HG02981 (cell line): ENCODE measurements around the gene BRINP1.

Source experiments
- ATAC-seq: cut with Tn5 transposase; IDR thresholded peaks from one replicate; pipeline ENCODE4 v1.9.1; 2021; ENCODE audit warnings: mild to moderate bottlenecking, moderate library complexity; ENCODE audit not compliant: unreplicated experiment

The BRINP1 gene

DNA sequence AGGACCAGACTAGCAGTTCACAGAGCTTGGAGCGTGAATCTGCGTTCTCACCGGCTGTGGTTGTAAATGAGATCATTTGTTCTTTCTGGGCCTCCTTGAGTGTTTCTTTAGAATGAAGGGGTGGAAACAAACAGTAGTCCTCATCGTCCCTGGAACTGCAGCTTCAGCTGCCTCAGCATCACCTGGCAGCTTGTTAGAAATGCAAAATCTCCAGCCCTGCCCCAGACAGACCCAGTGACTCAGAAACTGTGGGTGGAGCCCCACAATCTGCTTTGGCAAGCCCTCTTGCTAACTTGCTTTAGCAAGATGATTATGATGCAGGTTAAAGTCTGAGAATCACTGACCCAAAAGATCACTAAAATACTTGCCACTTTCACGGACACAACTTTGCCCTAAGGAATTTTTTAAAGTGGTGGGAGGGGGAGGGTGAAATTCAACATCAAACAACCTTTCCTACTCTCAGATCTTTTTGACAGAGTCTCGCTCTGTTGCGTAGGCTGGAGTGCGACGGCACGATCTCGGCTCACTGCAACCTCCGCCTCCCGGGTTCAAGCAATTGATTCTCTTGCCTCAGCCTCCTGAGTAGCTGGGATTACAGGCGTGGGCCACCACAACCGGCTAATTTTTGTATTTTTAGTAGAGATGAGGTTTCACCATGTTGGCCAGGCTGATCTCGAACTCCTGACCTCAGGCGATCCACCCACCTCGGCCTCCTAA lies 86.0 kb downstream of the BRINP1 start:
- no peak for ATAC-seq

DNA sequence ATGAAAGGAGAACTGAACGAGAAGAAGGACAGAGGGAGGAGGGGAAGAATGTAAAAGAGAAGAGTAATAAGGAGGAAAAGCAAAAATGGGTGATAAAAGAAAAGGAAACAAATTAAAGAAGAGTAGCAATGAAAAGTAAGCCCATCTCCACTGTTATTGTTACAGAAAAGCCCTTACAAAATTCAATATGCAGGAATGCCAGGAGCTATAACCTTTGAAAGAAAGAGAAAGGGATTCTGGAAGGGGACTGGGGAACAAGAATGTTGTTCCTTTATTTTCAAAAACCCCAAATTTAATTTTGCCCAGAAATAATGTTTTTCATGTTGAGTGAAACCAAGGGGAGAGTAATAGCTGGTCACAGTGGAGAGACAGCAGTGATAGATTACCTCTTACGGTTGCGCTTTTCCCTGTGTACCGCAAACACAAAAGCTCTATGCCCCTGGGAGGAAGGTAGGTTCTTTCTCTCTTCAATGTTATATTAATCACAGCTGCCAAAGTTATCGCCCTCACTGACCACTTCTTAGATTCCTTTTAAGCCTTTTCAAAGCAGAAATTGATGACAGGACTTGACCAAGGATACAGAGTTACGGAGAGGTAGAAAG lies 86.7 kb downstream of the BRINP1 start:
- no peak for ATAC-seq

DNA sequence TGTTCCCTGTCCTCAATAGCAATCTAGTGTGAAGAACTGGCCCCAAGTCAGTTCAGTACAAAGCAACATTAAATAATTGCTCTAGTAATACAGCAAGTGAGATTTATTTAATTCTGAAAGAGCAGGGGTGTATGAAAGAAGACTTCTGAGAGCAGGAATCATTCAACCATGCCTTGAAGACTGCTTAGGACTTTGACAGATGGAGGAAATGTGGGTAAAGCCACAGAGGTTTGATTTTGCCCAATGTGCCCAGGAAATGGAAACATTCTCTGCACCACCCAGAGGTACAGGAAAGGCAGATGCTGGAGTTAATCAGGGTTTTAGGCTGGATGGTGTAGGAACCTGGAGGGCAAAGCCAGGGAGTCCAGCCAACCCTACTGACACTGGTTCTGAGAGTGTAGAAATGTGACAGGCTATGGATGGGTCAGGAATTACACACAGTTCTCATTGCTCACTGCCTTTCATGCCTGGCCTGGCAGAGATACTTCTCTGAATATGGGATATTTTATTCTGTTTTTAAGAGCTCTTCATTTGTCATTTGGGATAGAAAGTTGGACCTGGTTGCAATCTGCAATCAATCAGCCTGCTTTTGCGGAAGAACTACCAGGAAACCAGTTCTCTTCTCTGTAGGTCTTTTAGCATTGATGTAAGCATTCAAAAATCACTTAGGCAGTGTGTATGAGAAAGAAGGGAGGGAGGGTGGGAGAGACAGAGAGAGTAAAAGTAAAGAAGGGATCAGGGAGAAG lies 88.3 kb downstream of the BRINP1 start:
- no peak for ATAC-seq

DNA sequence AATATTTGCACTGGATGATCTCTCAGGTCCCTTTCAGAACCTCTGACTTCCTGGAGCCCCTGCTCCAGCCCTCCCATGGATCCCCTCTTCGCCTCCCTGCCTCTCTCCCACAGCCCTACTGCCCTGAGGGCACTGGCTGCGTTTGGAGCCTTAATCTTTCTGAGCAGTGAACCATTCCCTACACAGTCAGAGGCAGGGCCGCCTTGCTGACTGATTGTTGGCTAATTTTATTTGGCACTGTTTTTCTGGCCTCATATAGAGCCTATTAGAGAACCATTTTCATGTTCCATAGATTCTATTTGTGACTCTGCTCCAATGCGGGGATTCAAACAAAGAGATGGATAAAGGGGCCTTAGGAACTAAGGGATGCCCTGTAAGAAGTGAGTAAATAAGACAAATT lies 91.1 kb downstream of the BRINP1 start:
- no peak for ATAC-seq

DNA sequence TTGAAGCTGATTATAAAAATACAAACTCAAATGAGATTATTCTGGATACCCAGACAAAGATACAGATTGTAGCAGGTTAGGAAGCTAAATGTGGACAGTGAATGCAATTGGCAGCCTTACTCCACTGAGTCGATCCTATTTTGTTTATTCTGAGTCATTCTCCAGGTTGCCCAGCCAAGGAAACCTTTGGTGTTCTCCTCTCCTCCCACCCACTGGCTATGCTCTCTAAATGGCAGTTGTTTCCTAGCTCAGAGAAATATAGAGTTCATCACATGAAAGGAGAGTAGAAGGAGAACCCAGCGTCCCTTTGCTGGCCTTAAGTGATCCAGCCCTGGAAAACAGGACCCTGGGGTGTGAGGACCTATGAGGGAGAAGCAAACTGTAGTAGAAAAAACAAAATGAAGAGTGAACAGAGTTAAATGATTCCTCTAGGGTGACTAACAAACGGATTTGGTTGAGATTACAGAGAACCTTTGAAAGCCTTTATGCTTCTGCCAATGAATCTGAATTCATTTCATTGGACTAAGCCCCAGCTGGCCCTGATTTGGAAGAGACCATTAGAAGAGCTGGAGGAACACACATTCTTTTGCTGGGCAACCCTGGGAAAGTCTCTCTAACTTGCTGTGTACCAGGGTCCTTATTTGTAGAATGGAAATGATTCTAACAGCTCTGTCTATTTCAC lies 95.1 kb downstream of the BRINP1 start:
- no peak for ATAC-seq

DNA sequence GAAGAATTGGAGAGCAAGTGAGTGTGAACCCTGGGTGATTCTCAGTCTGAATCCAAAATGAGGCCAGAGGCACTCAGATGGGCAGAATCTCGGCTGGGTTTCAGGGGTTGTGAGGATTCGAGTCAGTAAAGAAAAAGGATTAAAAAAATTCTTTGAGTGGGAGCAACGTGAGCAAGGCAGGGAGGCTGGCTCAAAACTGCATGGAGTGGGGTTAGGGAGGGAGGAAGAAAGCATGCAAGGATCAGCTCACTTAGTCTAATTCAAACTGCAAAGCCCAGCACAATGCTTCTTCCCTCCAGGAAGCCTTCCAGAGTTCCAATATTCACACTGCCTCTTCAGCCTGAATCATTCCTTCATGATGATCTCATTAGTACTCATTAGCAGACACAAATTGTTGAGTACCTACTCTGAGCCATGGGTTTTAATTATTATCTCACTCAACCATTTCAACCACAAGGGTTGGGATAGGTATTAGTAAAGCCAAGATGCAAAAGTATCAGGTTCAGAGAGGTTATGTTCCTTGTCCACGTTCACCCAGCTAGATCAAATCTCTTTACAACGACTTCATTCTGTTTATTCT lies 95.8 kb downstream of the BRINP1 start:
- no peak for ATAC-seq

DNA sequence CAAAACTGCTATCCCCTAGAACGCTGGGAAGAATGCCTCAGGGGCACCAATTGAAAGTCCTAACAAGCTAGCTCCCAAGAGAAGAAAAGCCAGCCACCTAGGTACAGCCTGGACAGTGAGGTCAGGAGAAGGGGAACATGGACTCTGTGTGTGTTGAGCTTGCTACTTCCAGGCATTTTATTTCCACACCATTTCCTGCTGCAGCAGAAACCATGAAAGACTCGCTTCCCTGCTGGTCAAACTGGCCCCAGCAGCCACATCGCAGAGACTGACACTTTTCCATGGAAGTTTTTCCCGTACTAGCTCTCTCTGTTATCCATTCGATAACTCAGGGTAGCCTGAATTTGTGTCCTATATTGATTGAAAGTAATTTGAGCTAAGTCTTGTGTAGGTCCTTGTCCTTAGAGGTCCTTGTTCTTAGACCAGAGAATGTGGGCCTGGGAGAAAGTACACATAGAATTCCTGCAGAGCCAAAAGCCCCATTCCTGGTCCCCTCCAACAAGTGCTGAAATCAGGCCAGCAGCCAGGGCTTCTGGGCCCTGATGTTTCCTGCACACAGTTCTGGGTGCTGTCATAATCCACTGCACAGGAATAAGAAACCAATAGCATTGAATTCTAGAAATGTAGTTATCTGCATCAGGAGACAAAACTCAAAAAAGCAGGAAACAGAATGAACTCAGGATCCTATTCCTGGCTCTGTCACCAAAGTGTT lies 96.6 kb downstream of the BRINP1 start:
- ATAC-seq = no peak

DNA sequence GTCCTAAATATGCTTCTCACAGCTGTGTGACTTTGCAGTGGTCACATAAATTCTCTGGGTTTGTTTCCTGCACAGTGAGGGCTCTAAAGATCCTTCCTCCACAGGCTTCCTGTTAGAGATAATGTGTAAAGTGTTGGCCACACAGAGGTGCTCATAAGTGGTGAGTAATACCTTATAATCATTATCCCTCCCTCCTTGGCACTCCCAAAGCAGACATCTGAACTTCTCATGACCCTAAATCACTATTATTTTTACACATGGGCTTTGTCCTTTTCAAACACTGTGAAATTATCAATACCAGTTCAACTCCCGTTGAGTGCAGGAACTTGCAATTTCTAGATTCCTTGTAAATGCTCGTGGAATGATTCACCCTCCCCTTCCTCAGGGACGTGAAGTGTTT lies 100.2 kb downstream of the BRINP1 start:
- no peak for ATAC-seq

DNA sequence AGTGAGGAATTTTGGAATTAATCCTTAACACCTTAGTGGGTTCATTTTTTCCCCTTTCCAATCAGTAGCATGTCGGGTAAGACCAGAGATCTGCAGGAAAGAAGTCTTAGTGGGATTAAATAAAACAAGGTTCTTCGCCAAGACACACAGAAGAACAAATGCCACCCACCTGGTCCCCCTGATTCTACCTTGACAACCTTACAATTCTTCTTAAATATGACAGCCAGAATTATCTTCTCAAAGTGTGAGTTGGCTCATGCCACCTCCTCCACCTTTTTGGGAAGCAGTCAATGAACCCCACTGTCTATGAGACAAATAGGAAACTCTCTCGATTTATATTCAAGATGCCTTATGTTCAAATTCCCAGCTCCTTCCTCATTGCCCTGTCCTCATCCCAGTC lies 105.1 kb downstream of the BRINP1 start:
- ATAC-seq = no peak

DNA sequence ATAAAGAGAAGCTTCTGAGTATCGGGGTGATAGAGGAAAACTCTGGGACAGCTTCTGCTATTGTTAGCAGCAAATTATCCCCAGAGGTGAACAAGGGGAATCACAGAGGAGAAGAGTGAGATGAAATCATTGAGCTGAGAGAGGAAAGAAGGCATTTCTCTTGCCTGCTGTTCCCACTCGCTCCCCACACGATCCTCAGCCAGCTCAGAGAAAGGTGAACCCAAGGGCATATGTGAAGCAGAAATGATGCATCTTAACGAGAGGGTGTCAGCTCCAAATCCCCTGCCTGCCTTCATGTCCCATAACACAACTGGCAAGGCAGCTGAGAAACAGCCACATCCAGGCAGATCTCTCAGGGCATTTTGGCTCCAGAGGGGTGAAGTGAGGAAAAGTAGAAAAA lies 111.6 kb downstream of the BRINP1 start:
- no peak for ATAC-seq

DNA sequence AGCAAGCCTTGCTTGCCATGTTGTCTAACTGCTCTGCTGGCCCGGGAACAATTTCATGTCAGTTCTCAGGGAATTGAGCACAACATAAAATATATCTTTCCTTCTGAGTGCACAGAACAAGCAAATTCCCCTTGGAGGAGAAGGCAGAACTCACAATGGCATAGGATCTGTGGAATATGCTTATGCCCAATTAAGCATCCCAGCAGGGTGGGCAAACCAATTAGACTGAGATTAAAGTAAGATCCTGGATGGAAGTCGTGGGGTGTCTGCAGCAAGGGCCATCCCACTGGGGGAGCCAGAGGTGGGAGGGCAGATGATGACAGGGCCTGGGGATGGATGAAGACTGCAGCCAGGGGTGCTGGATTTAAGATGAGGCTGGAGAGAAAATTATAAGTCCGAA lies 114.1 kb downstream of the BRINP1 start:
- ATAC-seq = no peak

DNA sequence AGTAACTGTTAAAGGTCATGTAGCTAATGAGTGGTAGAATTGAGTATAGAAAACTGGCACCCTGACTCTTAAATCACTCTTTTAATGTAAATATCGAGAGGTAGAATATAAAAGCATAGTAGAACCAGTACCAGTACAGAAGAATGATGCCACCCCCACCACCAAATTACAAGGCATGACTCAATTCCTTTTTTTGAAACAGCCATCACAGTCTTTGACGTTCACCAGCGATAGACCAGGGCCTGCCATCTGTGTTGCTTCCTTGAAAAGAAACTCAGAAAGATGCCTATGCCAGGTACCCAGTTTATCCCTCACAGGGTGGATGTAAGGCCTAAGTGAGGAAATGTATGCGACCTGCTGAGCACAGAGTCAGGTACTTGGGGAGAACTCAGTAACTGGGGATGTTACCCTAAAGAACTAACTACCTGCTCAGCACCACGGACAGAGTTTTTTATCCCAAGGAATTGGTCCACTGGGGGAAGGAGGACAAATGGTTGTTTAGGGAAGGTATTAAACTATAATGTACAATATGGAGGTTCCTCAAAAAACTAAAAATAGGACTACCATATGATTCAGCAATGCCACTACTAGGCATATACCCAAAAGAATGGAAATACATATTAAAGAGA lies 116.5 kb downstream of the BRINP1 start:
- ATAC-seq = no peak

DNA sequence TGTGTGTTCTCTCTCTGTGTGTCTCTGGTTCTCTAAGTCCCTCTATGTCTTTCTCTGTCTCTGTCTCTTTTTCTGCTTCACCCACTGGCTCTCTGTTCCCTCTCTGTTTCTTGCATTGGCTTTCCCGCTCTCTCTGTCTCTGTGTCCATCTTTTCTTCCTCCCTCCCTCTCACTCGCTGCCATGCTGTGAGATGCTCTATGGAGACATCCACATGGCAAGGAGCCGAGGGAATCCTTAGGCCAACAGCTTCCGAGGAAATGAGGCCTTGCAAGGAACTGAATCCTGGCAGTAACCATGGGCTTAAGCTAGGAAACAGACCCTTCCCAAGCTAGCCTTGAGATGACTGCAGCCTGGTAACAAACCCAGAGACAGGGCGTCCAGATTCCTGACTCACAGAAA lies 117.3 kb downstream of the BRINP1 start:
- no peak for ATAC-seq

DNA sequence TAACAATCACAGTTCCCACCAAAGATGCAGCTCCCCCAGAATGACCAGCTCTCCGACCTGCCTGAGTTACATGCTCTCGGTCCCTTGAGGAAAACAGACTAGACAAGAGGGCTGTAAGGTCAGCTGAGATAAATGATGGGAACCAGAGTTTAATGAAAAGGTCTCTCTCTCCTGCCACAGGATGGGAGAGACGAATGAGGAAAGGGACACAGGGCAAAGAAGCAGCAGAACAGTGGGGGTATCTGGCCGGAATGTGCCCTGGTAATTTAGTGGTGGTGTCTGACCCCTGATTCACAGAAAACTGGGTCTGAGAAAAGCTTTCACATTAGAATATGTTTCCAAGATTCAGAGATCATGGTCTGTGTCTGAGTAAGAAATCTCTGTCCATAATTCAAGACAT lies 118.5 kb downstream of the BRINP1 start:
- ATAC-seq = no peak

DNA sequence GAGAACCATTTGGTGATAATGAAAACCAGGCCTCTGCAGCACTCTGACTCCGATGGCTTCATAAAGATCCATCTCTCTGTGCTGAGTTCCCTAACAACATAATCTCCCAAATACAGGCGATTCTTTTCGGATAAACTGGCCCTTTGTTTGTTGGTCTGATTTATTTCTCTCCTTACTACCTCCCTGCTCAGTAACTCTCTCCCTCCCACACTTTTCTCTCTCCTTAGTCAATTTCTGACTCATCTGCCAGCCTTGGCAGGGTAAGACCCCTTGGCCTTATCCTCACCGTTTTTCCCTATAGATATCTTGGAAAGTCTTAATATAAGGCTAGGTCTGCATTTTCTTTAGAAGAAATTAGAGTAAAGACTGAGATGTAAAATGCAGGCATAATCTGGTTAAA lies 128.7 kb downstream of the BRINP1 start:
- no peak for ATAC-seq

DNA sequence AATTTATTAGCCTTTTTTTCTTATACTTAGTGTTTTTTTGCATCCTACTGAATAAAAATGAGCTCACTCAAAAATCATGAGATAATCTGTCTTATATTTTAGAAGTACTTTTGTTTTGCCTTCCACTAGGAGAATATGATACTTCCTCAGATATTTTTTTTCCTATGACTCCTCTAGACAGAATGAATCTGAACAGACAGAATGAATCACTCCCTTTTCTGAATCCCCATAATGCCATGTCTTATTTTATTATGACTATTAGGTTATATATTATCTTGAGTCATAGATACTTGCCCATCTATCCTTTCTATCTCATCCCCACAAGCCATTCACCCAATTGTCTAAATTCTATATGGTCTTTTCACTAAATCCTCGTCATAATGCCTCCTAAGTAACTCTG lies 134.6 kb downstream of the BRINP1 start:
- ATAC-seq = no peak

DNA sequence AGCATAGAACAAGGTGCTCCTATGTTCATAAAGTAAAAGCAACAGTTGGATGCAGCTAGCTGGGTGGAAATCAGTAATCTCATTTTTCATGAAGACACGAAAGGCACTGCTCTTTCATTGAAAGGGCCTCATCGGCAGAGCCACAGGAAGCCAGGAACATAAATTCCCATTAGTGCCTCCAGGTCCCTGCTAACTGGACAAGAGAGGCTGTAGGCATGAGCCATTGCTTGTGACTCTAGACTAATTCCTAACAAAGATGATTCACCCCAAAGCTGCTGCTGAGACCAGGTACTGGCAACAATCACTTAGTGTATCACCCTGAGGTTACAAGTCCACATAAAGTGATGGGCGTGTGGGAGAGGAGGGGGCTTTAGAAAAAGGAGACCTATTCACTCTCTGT lies 141.8 kb downstream of the BRINP1 start:
- ATAC-seq = no peak

DNA sequence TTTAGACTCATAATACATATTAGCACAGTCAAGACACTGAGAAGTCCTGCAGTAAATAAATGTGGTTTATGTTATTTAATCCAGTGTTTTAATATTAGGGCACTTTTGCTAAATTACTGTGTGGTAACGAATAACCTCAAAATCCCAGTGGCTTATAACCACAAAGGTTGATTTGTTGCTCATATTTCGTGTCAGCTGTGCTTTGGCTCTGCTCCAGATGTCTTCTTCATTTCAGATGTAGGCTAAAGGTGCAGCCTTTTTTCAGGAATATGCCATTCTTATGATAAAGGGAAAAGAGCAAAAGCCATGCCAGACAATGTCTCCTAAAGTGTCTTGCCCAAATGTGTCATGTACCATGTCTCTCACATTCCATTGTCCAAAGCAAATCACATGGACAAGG lies 144.8 kb downstream of the BRINP1 start:
- ATAC-seq = no peak

DNA sequence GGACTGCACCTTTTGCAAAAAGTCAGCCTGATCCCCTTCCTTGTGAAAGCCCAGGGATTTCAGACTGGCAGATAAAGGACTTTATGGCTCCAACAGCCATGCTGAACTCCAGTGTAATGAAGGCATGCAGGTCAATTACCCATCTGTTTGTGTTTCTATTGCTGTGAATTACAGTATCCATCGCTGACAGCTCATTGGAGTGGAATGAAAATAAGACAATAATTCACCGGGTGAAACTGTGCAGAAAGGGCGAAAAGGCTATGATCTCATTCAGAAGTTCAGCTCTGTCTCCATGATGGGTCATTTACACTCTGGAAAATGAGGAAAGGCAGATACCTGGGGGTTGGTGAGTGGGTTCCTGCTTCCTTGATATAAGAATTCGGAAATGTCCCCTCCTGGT lies 148.0 kb downstream of the BRINP1 start:
- ATAC-seq = no peak

DNA sequence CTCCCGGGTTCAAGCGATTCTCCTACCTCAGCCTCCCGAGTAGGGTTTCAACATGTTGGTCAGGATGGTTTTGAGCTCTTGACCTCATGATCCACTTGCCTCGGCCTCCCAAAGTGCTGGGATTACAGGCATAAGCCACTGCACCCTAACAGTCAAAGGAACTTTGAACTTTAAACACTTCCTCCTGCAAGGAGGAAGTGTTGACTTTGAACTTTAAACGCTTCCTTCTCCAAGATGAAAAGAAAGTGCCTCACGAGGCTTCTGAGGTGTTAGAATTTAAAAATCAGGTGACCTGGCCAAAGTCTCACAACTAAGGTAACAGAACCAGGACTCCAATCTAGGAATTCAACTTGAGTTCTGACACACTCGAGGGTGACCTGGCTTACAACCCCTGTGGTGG lies 150.9 kb downstream of the BRINP1 start:
- ATAC-seq = no peak
